Cardiac fibroblast (primary cell): ENCODE data around the gene SLC25A17.

Source experiments
- DNase-seq, 2 donors: peaks; one replicate each; pipeline versions ENCODE4 v3.0.0 to v3.0.0-alpha.2; 2010; ENCODE audit warnings: low read depth in 2 of 2
- H3K4me3 ChIP-seq, 2 donors: replicated peaks in 1 of 2; 1 replicate in 1 of 2; 2 replicates in 1 of 2; pipeline ENCODE4 v1.5.1; 2011; ENCODE audit warnings: low read depth in 2 of 2, low read length in 2 of 2, mild to moderate bottlenecking in 2 of 2, moderate library complexity in 1 of 2
- CTCF ChIP-seq: IDR thresholded peaks from one replicate; pipeline ENCODE4 v1.5.1; 2011; ENCODE audit warnings: low read depth, mild to moderate bottlenecking, low read length, inconsistent platforms

Gene SLC25A17

GRCh38 chr22:40748388-40749355 is 70.5 kb downstream of the SLC25A17 start:
- no peak overlapping the region for H3K4me3 ChIP-seq
- DNase-seq = no peak
- TF ChIP-seq CTCF = no peak

GRCh38 chr22:40747361-40747760 is 71.8 kb downstream of the SLC25A17 start:
- H3K4me3 ChIP-seq = no peak overlapping the region
- TF ChIP-seq CTCF = no peak
- no peak for DNase-seq

GRCh38 chr22:40746428-40747220 is 72.5 kb downstream of the SLC25A17 start:
- peak in 1 of 2 donors; percentile 11 for DNase-seq
- TF ChIP-seq CTCF = no peak
- H3K4me3 ChIP-seq = no peak overlapping the region

- TF ChIP-seq CTCF = no peak
- no peak for DNase-seq
- no peak overlapping the region for H3K4me3 ChIP-seq
Observed at GRCh38 chr22:40743768-40744167, 75.4 kb downstream of the SLC25A17 start.

- DNase-seq = no peak
- H3K4me3 ChIP-seq = no peak overlapping the region
- TF ChIP-seq CTCF = no peak
Observed at GRCh38 chr22:40741116-40741515, 78.0 kb downstream of the SLC25A17 start.

- no peak for TF ChIP-seq CTCF
- DNase-seq = no peak
- no peak overlapping the region for H3K4me3 ChIP-seq
Observed at GRCh38 chr22:40739721-40740120, 79.4 kb downstream of the SLC25A17 start.
